Activated T-cell treated with anti-CD3 and anti-CD28 coated beads, Interleukin-2, amount 50 U/mL, for 48 hours (primary cell): ENCODE measurements around the gene DUS3L.

ENCODE experiments used
- DNase-seq, 2 experiments: peaks; one replicate each; pipeline ENCODE4 v3.0.0-alpha.2; 2020

Gene DUS3L

DNA sequence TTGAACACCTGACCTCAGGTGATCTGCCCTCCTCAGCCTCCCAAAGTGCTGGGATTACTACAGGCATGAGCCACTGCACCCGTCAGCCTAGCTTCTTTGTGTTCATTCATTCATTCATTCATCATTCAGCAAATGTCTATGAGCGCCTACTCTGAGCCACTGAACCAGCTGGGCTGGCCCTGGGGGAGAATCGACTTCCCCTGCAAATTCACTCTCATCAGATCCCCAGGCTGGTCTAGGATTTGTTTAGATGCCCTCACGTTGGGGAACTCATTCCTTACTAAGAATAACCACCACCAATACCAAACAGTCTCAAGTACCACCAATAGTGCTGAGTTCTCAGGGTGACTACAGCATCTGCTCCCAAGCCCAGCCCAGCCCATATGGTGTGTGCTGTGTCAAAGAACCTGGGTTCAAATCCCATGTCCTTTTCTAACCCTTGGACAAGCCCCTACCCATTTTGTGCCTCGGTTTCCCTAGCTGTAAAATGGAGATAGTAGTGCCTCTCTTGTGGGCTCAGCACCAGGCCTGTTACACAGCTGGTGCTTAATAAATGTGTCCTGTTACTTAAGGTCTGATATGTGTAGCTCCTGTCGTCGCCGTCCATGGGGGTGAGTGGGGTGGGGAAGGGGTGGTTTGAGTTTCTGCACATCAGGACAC lies 30.7 kb upstream of the DUS3L start:
- no peak for DNase-seq

DNA sequence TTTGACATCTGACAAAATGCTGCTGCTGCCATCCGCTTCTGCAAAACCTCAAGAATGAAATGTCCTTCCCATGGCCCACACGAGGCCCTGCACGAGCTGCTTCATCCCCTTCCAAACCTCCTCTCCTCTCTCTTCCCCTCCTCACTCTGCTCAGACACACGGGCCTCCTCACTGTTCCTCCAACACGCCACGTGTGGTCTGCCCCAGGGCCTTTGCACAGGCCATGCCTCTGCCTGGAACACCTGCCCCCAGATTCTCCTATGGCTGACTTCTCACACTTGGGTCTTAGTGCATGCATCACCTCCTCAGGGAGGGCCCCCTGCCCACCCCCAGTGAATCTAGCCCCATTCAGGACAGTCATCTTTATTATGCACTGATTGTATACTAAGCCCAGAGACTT lies 29.8 kb upstream of the DUS3L start:
- no peak for DNase-seq

DNA sequence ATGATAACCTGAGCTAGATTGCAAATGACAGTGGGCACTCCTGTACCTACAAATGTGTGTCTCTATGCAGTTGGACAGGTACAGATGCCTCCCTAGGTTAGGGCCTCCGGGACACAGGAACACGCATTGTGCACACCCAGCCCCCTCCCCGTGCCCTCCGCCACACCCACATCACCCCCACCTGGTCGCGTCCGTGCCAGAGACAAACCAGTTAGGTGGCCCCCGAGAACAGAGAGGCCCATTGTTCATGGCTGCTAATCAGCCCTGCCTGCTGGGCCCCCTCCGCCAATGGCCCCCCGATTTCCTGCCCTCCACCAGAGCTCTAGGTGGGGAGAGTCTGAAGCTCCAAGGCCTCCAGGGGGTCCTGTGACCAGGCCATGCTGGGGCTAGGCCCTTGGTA lies 27.6 kb upstream of the DUS3L start:
- DNase-seq = no peak

DNA sequence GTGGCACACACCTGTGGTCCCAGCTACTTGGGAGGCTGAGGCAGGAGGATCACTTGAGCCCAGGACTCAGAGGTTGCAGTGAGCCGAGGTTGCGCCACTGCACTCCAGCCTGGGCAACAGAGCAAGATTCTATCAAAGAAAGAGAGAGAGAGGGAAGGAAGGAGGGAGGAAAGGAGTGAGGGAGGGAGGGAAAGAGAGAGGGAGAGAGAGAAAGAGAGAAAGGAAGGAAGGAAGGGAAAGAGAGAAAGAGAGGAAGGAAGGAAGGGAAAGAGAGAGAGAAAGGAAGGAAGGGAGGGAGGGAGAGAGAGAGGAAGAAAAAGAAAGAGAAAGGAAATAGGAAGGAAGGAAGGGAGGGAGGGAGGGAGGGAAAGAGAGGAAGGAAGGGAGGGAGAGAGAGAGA lies 26.3 kb upstream of the DUS3L start:
- DNase-seq = no peak

DNA sequence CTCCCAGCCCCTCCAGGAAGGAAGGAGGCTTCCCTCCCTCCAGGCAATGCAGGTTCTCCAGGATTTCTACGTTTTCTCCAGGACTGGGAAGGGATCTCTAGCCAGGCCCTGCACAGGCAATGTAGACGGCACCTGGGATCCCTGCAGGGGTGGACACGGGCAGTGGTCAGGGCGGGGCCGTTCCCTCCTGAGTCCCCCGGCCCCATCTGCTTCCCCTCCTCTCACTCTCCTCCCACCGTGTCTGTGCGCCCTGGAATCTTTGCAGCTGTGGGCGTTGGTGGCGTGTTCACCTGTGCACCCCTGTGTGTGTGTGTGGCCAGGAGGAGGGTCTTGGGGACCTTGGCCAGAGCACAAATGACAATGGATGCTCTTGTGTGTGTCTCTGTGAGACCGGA lies 23.9 kb upstream of the DUS3L start:
- no peak for DNase-seq

DNA sequence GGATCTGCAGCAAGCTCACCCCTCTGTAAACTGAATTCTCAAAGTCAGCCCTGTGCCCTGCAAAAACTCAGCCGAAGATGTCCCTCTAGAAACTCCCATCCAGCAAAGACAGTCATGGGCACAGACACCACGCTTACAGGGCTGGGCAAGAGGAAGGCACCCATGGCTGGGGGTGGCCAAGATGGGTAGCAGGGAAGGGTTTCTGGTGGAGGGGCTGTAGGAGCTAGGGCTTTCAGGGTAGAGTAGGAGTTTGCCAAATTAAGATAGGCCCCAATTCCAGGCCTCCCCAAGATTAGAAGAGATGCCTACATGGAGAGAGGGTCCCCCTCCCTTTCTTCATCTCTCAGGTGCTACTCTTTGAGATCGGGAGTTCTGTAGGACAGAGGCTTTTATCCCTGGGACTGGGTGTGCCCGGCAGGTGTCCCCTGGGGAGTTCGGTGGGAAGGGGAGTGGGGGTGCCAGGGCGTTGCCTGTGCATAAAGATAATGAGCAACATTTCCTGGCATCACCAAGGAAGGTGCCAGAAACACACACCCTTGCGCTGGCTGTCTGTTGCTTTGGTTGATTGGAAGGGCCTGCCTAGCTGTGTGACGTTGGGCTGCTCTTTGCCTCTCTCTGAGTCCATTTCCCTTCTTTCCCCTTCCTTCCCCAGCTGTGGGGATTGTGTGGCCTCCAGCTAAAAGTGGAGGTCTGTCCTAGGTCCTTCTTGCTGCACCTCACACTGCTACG lies 23.3 kb upstream of the DUS3L start:
- DNase-seq = no peak

DNA sequence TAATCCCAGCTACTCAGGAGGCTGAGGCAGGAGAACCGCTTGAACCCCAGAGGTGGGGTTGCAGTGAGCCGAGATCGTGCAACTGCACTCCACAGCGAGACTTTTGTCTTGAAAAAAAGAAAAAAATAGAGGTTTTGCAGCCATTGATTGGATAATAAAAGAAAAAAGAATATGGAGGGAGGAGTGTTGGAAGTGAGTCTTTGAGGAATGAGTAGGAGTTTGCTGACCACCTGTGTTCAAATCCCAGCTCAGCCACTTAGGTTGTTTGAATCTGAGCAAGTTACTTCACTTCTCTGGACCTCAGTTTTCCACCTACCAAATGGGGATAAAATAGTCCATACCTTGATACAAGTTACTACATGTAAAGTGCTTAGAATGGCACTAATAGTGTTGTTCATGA lies 20.2 kb upstream of the DUS3L start:
- DNase-seq = no peak

DNA sequence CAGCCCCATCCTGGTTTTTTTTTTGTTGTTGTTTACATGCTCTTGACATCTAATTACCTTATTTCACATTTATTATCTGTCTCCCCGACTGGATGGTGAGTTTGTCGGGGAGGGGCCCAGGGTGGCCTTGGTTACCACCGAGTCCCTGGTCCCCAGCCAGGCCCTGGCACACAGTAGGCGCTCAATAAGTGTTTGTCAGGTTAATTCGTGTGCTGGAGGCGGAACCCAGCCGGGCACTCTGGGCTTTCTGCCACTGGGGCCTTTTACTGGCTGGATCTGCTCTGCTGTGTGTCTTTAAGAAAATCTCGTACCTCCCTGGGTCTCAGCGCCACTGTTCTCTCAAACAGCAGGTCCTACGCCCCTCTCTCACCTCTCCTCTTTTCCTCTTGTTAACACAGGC lies 18.5 kb upstream of the DUS3L start:
- no peak for DNase-seq

DNA sequence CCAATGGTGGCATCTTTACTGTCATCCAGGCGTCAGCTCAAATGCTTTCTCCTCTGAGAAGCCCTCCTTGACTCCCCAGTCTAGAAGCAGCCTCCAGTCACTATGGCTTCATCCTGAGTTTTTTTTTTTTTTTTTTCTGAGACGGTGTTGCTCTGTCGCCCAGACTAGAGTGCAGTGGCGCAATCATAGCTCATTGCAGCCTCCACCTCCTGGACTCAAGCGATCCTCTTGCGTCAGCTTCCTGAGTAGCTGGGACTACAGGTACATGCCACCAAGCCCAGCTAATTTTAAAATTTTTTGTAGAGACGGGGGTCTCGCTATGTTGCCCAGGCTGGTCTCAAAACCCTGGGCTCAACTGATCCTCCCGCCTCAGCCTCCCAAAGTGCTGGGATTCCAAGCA lies 18.1 kb upstream of the DUS3L start:
- no peak for DNase-seq

DNA sequence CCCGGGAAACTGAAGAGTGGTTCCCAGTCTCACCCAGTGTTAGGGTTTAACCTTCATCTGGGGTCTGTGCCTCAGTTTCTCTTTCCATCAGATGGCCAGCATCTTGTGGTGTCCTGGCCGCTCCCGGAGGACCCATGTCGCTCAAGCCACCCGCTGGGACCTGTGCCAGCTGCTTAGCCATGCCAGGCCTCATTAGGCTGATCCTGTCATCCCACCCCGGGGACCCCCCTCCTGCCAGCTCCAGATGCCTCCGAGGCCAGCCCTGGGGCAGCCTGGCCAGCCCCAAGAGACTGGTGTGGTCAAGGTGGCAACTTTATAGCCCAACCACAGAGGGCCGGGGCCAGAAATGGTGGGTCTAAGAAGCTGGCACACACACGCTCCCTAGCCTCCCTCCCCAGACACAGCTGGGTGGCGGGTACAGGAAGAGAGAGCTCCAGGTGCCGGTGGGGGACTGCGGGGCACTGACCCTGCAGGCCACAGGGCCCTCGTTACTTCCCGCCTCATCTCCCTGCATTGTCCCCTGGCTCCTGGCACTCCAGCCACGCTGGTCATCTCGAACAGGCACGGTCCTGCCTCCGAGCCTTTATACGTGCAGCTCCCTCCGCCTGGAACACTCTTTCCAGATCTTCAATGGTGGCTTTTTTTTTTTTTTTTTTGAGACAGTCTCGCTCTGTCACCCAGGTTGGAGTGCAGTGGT lies 17.3 kb upstream of the DUS3L start:
- DNase-seq = no peak

DNA sequence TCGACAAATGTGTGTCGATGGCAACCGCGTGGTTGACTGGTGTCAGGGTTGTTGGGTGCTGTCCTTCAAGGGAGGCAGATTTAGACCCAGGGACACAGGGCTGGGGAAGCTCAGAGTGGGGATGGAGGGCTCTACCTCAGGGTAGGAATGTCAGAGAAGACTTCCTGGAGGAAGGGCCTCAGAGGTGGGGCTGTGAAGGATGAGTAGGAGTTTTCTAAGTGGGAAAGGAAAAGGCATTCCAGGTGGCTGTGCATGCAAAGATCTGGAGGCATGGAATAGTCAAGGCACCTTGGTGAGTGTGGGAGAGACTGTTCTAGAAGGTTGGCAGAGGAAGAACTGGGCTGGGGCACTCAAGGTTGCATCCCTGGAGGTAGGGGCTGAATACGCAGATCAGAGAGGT lies 15.9 kb upstream of the DUS3L start:
- no peak for DNase-seq

DNA sequence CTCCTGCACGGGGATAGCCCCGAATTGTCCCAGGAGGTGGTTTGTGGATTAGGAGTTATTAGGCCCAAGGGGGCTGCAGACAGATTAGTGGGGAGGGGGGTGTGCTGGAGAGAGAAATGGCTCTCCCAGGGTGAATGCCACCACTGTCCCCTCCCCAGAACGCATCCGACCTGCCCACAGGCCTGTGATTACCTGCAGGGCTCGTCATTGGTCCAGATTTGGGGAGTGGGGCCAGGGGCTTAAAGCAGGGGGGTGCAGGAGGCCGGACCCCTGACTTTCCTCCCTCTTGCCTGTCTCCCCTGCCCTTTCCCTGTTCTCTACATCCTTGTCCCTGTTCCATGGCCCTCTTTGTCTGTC lies 15.1 kb upstream of the DUS3L start:
- no peak for DNase-seq

DNA sequence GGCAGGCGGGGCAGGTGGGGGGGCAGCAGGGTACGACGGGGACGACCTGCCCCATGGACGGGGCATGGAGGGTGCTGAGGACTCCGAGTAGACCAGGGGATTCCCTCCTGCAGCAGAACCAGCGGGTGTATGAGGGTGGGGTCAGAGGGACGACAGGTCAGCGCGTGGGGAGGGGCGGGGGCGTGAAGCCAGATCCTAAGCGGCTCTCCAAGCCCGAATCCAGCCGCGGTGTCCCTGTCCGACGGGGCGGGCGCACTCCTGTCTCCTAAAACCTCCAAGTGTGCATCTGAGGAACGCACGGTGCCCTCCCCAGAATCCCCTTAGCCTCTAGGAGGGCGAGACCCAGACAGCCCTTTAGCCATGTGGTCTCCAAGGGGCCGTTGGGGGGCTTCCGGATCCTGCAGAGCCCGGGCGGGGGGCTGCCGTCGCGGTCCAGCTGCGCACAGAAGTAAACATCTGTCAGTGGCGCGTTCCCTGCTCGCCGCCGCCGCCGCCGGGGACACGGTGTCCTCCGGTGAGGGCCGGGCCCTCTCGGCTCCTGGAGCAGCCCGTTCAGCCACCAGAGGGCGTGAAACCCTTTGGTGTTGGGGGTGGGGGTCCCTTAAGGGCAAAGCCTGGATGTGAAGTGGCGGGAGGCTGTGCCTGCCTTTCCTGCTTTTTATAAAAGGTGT lies 14.6 kb upstream of the DUS3L start:
- peak; percentile 78 to 80 for DNase-seq

DNA sequence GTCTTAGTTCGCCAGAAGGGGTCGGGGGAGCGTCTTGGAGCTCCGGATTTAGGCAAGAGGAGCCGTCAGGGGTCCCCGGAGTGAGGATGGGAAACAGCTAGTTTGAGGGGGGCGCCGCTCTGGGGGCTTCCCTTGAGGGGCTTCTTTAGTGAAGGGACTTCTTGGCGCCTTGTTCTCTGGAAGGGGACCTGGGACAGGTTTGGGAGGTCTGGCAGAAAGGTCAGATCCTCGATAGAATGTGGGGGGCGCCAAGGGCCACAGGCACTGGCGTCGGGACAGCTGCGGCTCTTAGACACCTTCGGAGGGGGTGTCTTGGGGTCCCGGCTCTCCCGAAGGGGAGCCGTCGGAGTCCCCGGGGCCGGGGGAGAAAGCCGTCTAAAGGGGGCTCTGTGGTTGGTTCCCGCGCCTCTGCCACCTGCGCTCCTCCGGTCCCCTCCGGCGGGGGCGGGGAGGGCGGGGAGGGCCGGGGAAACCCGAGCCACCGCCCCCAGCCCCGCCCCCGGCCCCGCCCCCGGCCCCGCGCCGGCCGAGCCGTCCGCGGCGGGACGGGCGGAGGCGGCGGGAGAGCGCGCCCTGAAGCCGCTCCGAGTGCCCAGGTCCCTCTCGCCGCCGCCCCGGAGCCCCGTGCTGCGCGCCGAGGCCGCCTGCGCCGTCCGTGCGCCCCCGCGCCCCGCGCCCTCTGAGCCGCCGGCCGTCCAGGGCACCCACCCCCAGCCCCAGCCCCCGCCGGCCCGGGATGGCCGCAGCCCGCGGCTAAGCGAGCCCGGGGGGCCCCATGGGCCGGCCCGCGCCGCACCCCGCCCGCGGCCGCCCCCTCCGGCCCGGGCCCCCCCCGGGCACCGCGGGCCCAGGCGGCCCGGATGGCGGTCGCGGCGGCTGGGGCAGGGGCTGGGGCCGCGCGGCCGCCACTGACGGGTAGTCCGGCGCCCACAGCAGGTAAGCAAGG lies 13.8 kb upstream of the DUS3L start, which contains the start of gene NRTN:
Gene NRTN, plus strand, starts transcription at position 552 of the 946 bp plus-strand sequence. CDS start 19,099 bp downstream, outside the sequence.
- DNase-seq = peak; percentile 58 to 68

DNA sequence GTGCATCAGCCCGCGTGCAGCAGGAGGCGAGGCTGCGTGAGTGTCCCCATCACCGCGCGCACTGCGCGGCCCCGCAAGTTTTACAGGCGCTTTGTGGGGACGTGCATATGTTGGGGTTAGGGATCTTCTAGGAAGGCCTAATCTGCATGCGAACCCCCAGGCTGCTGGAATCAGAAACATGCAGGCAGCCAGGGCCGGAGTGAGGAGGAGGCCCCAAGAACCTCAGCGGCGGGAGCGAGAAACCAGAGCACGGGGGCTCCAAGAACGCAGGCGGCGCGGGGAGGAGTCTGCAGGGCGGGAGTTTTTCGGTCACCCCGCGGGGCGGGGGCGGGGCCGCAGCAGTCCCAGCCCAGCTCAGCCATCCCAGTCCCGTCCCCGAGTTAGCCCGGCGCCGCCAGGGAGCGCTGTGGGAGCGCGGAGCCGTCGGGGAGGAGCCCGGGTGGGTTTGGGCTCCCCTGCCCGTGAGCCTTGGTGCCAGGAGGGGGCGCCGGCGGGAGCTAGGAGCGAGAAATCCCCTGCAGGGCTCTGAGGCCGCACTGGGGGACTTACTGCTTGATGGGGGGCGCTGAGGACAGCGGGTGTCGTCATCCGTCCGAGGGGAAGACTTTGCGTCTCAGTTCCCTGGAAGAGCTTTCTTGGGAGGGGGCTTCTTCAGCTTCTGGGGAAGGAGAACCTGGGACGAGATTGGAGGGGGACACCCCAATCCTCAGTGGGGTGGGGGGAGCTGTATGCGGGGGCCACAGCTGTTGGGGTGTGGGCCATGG lies 13.0 kb upstream of the DUS3L start:
- peak; percentile 98 to 99 for DNase-seq

DNA sequence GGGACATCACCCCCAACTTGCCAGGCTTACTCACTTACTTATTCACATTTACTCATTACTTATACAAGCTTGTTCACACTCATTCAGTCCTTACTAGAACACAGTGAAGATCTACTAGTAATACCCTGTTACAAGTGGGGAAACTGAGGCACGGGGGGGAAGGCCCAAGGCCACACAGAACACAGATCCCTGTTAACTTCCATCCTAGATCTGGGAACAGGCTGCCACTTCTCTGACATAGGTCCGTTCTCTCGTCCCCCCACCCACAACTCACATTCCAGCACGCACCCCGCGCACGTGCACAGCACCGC lies 12.4 kb upstream of the DUS3L start:
- DNase-seq = no peak

DNA sequence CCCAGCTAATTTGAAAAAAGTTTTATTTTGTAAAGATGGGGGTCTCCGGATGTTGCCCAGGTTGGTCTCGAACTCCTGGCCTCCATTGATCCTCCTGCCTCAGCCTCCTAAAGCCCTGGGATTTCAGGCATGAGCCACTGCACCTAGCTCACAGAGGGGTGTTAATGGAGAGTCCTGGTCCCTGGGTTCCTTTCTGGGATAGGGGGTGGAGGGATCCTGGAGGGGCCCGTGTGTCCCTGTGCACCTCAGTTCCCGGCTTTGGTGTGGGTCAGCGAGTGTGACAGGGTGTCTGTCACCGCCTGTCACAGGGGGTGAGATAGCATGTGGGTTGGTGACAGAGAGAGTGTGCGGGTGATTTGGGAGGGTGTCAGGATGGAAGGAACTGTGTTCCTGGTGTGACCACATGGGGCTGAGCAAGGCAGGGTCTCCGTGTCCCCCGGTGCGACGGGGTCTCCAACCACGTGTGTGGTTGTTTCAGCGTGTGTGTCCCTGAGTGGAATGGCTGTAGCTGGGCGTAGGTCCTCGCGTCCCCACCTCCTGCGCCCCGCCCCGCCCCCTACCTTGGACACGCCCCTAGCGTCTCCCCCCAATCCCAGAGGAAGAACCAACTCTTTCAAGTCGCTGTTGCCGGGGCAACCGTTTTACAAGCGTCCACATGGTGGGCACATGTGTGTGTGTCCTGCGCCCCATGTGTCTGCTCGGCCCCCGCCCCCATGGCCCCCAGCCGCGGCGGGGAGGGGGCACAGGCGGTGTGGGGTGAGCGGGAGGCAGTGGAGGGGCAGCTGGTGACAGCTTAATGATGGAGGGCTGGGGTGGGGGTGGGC lies 11.0 kb upstream of the DUS3L start:
- peak in 1 of 2 experiments; percentile 47 for DNase-seq

DNA sequence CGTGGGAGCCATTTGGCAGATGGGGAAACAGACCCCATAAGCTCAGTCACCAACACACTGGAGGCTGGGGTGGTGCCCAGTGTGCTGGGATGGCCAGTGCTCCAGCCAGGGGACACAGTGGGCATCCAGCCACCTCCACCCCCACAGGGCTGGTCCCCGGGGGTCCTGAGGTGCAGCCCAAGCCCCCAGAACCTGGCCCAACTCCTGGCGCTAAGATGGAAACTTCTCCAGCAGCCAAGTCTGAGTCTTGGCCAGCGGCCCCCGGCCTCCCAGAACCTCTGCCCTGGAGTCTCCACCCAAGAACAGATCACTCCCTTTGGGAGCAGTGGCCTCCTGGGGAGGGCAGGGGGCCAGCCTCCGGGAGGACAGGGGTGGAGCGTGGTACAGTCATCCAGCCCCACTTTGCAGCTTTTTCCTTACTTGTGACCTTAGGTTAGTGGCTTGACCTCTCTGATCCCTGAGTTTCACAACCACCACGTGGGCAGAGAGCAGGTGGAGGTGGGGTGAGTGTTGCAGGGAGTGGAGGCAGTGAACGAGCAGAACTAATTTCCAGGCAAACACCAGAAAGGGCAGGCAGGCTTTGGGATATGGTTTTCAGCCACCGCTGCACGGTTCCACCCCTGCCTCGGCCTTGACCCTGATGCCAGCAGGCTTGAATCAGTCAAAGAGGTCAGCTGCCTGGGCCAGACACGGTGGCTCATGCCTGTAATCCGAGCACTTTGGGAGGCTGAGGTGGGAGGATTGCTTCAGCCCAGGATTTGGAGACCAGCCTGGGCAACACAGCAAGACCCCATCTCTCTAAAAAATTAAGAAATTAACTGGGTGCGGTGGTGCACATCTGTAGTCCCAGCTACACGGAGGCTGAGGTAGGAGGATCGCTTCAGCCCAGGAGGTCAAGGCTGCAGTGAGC lies 9.7 kb upstream of the DUS3L start:
- no peak for DNase-seq
